Vagina (tissue), 2 donors: ENCODE results near the gene KLHL29.

Experiments used
- POLR2A ChIP-seq, 2 donors: fragments of 450-650 bp; IDR thresholded peaks; one replicate each; pipeline ENCODE4 v1.6.1; 2017; ENCODE audit warnings: antibody characterized with exemption in 2 of 2, mild to moderate bottlenecking in 2 of 2, moderate library complexity in 2 of 2
- POLR2AphosphoS5 ChIP-seq, 2 donors: sonication (generic); formaldehyde crosslinking; IDR thresholded peaks; one replicate each; pipeline ENCODE4 v1.9.0; 2017; ENCODE audit warnings: antibody characterized with exemption in 2 of 2, mild to moderate bottlenecking in 2 of 2, low read depth in 1 of 2; ENCODE audit not compliant: insufficient read depth in 1 of 2
- TF ChIP-seq, protein P1 (sequence below), 3 experiments: fragments of 450-650 bp in 2 of 3; fragments of 200-600 bp in 1 of 3; sonication (generic) in 1 of 3; IDR thresholded peaks; one replicate each; pipeline ENCODE4 v1.5.1; 2017 to 2019; ENCODE audit warnings: antibody characterized with exemption in 3 of 3, mild to moderate bottlenecking in 2 of 3, moderate library complexity in 2 of 3

DNA sequence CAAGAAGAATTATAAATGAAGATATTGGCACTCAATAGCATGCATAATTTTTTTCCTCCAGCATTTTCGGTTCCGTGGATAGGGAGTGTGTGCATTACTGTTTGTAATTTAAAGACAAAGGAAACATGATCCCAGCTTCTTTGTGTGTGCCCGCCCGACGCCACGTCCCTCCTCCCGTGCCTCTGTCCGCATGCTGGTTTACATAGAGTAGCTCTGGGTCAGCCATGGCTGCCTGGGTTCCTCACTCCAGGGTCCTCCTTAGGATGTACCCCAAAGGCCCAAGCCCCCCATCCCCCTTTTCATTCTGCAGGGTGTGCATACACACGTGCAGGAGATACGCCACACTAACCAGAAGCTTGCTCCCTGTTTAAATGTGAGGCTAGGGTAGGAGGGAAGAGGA is 214.7 kb downstream of the KLHL29 start:
- TF ChIP-seq POLR2A (IDR thresholded peaks at IDR 0.05) (no peak), POLR2AphosphoS5 (IDR thresholded peaks at IDR 0.05; ENCODE audit: insufficient read depth in 1 of 2, low read depth in 1 of 2) (no peak)
- TF ChIP-seq, protein P1, sequence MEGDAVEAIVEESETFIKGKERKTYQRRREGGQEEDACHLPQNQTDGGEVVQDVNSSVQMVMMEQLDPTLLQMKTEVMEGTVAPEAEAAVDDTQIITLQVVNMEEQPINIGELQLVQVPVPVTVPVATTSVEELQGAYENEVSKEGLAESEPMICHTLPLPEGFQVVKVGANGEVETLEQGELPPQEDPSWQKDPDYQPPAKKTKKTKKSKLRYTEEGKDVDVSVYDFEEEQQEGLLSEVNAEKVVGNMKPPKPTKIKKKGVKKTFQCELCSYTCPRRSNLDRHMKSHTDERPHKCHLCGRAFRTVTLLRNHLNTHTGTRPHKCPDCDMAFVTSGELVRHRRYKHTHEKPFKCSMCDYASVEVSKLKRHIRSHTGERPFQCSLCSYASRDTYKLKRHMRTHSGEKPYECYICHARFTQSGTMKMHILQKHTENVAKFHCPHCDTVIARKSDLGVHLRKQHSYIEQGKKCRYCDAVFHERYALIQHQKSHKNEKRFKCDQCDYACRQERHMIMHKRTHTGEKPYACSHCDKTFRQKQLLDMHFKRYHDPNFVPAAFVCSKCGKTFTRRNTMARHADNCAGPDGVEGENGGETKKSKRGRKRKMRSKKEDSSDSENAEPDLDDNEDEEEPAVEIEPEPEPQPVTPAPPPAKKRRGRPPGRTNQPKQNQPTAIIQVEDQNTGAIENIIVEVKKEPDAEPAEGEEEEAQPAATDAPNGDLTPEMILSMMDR (IDR thresholded peaks at IDR 0.05): no peak
